Heart right ventricle (tissue), 16 donors: ENCODE data around the gene ADAM23. TPM values are rescaled to one million over a fixed set of nuclear protein-coding genes. Genes with fewer than 3 reads are reported as not detected.

Experiments used
- ATAC-seq, 8 donors: fragments of 200-7000 bp; cut with Tn5 transposase; one replicate each; pipeline ENCODE4 v1.9.1; 2020; ENCODE audit warnings: mild to moderate bottlenecking in 8 of 8, moderate library complexity in 8 of 8, moderate number of reproducible peaks in 1 of 8
- DNase-seq, 2 donors: peaks; one replicate each; pipeline ENCODE4 v3.0.0-alpha.2; 2020
- H3K27ac ChIP-seq, 10 donors: fragments of 200-600 bp; sonication (generic) in 2 of 10; one replicate each; pipeline versions ENCODE4 v1.5.0 to v1.8.0; 2020 to 2022; ENCODE audit warnings: mild to moderate bottlenecking in 3 of 10
- H3K27me3 ChIP-seq, 7 donors: fragments of 200-600 bp; one replicate each; pipeline ENCODE4 v1.8.0; 2021 to 2022; ENCODE audit warnings: mild to moderate bottlenecking in 2 of 7
- H3K36me3 ChIP-seq, 9 donors: fragments of 200-600 bp; sonication (generic) in 1 of 9; one replicate each; pipeline versions ENCODE4 v1.5.0 to v1.8.0; 2020 to 2022; ENCODE audit warnings: mild to moderate bottlenecking in 2 of 9
- H3K4me1 ChIP-seq, 9 donors: fragments of 200-600 bp; sonication (generic) in 1 of 9; one replicate each; pipeline versions ENCODE4 v1.5.0 to v1.8.0; 2020 to 2022; ENCODE audit warnings: mild to moderate bottlenecking in 4 of 9
- H3K4me3 ChIP-seq, 10 donors: fragments of 200-600 bp; sonication (generic) in 2 of 10; one replicate each; pipeline versions ENCODE4 v1.5.0 to v1.8.0; 2020 to 2022; ENCODE audit warnings: mild to moderate bottlenecking in 7 of 10, moderate library complexity in 2 of 10
- H3K9me3 ChIP-seq, 11 donors: fragments of 200-600 bp in 10 of 11; sonication (generic) in 2 of 11; one replicate each; pipeline versions ENCODE4 v1.5.0 to v1.8.0; 2013 to 2022; ENCODE audit warnings: mild to moderate bottlenecking in 2 of 11, control low read depth in 1 of 11, moderate library complexity in 1 of 11
- WGBS, 2 donors: extraction: QIAGEN DNeasy Blood & Tissue Kit; methylation state at CpG; one replicate each; pipeline ENCODE4 v1.1.7; 2013; ENCODE audit warnings: inconsistent platforms in 1 of 2; 5-methylcytosine and 5-hydroxymethylcytosine counted together
- intact Hi-C, 10 donors: fragments of 100-400 bp; cut with DNase I; formaldehyde crosslinking; loops; one replicate each; pipeline versions ENCODE4 v1.11.1 to v1.14.2; 2022
- polyA plus RNA-seq, 2 donors: library from polyadenylated mRNA; stranded (reverse); fragments of 200-250 nt; gene quantifications; one replicate each; pipeline ENCODE4 v1.2.3, GENCODE V29; 2013
- total RNA-seq, 10 donors: library from RNA; stranded (reverse); fragmentation: NEBNext Ultra II Directional in 3 of 10; extraction: Animal tissue kit (Norgen Biotek cat#: 25700) in 3 of 10; gene quantifications; one replicate each; pipeline versions ENCODE4 v1.2.1 to v1.2.4, GENCODE V29; 2021 to 2023
- TF ChIP-seq, protein P1 (sequence below), 9 donors: fragments of 200-600 bp; sonication (generic) in 2 of 9; IDR thresholded peaks; one replicate each; pipeline versions ENCODE4 v1.5.0 to v1.8.0; 2021 to 2022; ENCODE audit warnings: antibody characterized with exemption in 9 of 9, mild to moderate bottlenecking in 5 of 9, moderate library complexity in 1 of 9
- donor health status: Arrhythmogenic right ventricular cardiomyopathy.
- donor health status: ischemic (EF 13 %, LVEDD 7.1; RV severe dilation, severe dysfunction).
- donor health status: healthy with polysubstance abuse.
- donor health status: DM: no; HTN: yes; CAD: no.
- donor health status: DM: no; HTN: no; CAD: no.
- donor health status: ischemic (EF 25% LVEDD 6.9; RV normal size, moderate dysfunction).
- donor health status: ischemic (EF 25% LVEDD 5.7; RV mildly dilated, moderate dysfunction).
- donor health status: healthy.
- donor health status: DM: yes; HTN: yes; CAD: no.
- donor health status: Ischemic cardiomyopathy.
- donor health status: ischemic (EF 35%, LVEDD 5.7; RV mildly dilated, moderate dysfunction).
- donor health status: nonischemic (EF 11% LVEDD 7.7; RV severe dilation, severe dysfunction).
- donor health status: DM: yes; HTN: yes; CAD: no.
- donor health status: PGD.
- donor health status: ischemic (EF 29% LVEDD 5.4; RV normal size, mild dysfunction).
- donor health status: nonischemic (EF 23%, LVEDD 6.1; RV moderate dilation, normal function).

ADAM23 gene
- total and polyA plus RNA-seq, 12 donors = 11.9 to 101 (median 66.2) TPM

DNA sequence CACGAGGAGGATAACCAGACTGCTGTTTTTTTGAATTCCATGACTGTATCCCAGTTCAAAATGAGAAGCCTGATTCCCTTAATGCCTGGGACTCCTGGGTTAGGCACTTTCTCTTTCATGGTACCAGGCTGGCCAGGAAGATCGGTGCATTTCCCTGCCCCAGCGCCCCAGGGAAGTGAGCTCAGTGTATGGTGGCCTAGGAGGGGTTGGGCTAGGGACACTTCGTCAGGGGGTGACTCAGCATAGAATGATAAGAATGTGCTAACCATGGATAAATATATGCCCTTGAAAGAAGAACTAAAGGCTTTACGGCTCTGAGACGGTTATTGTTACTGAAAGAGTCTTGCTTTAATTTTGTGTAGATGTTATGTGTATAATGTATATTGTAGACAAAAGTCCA lies 171.5 kb downstream of the ADAM23 start:
- Histone ChIP-seq H3K9me3 (no peaks in the 10 kb centered on the region), H3K27me3 (no peaks in the 10 kb centered on the region), H3K27ac (peak overlapping the region in 4 of 10 donors; percentile 23 to 75 (median 62)), H3K4me3 (no peak overlapping the region), H3K4me1 (peaks cover 0 to 12% (median 0%) of the 10 kb centered on the region in 9 donors), H3K36me3 (peaks cover 0 to 10% (median 0%) of the 10 kb centered on the region in 9 donors)
- ATAC-seq = peak in 5 of 8 donors; percentile 42 to 67 (median 50)
- TF ChIP-seq, protein P1, sequence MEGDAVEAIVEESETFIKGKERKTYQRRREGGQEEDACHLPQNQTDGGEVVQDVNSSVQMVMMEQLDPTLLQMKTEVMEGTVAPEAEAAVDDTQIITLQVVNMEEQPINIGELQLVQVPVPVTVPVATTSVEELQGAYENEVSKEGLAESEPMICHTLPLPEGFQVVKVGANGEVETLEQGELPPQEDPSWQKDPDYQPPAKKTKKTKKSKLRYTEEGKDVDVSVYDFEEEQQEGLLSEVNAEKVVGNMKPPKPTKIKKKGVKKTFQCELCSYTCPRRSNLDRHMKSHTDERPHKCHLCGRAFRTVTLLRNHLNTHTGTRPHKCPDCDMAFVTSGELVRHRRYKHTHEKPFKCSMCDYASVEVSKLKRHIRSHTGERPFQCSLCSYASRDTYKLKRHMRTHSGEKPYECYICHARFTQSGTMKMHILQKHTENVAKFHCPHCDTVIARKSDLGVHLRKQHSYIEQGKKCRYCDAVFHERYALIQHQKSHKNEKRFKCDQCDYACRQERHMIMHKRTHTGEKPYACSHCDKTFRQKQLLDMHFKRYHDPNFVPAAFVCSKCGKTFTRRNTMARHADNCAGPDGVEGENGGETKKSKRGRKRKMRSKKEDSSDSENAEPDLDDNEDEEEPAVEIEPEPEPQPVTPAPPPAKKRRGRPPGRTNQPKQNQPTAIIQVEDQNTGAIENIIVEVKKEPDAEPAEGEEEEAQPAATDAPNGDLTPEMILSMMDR (IDR thresholded peaks at IDR 0.05) = no peak
- intact Hi-C loops = no loop called here
- DNase-seq = no peak
- WGBS, 2 donors = 69 to 78% methylated on average over 6 of the region's 6 CpGs

DNA sequence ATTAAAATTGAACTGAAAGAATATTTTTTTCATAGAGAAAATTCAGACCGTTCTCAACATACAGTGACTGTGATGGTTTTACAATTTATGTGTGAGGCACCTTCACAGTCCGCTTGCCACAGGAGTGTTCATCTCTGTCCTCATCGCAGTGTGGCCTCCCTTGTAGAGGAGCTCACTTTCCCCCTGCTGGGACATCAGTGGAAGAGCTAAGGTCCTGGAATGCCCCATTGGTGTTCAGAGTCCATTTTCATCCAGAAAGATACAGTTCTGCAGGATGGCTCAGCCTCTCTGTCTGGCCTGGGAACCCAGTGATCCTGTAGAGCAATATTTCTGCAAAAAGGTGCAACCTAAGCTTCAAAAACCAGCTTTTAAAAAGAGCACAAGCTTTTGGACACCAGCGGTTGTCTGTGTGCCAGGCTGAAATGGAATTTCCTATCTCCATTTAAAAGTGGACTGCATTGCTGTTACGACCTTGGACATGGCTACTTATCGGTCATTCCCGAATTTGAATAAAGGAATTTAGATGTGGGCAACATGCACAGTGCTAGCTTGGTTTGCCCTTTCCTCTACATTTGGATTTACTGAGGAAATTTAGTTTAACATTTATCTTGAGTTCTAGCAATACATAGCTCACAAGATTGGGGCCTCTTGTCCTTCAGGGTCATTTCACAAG lies 172.2 kb downstream of the ADAM23 start:
- TF ChIP-seq, protein P1 (IDR thresholded peaks at IDR 0.05) = no peak
- H3K36me3 ChIP-seq = peaks cover 0 to 10% (median 0%) of the 10 kb centered on the region in 9 donors
- H3K27me3 ChIP-seq = no peaks in the 10 kb centered on the region
- peak in 6 of 8 donors; percentile 54 to 66 (median 61) for ATAC-seq
- H3K4me1 ChIP-seq = peaks cover 0 to 12% (median 0%) of the 10 kb centered on the region in 9 donors
- DNase-seq = no peak
- intact Hi-C loops = no loop called here
- 68 to 72% methylated on average over 7 of the region's 7 CpGs for WGBS, 2 donors
- no peaks in the 10 kb centered on the region for H3K9me3 ChIP-seq
- no peak overlapping the region for H3K4me3 ChIP-seq
- peak overlapping the region in 6 of 10 donors; percentile 23 to 75 (median 52) for H3K27ac ChIP-seq

DNA sequence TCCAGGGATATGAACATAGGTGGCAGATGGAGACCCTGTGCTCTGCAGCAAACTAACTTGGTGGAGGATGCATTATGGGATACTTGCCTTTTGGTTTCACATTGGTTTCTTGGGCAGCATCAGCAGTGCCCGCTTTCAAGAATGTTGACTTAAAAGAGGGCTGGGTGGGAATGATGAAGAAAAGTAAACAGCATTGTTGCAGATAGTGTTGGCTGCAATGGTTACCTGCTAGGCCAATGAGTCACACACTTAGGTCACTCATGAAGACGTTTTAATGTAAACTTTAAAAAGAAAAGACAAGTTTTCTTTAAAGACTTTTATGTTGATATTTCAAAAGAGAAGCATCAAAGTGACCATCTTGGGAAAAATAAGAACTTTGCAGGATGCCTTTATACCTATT lies 172.8 kb downstream of the ADAM23 start:
- Histone ChIP-seq H3K36me3 (peaks cover 0 to 10% (median 0%) of the 10 kb centered on the region in 9 donors), H3K4me3 (no peak overlapping the region), H3K27me3 (no peaks in the 10 kb centered on the region), H3K27ac (peak overlapping the region in 5 of 10 donors; percentile 38 to 75 (median 60)), H3K9me3 (no peaks in the 10 kb centered on the region), H3K4me1 (peaks cover 0 to 12% (median 0%) of the 10 kb centered on the region in 9 donors)
- 77 to 89% methylated on average over 2 of the region's 2 CpGs for WGBS, 2 donors
- intact Hi-C loops = no loop called here
- no peak for DNase-seq
- no peak for ATAC-seq
- TF ChIP-seq, protein P1 (IDR thresholded peaks at IDR 0.05) = no peak

DNA sequence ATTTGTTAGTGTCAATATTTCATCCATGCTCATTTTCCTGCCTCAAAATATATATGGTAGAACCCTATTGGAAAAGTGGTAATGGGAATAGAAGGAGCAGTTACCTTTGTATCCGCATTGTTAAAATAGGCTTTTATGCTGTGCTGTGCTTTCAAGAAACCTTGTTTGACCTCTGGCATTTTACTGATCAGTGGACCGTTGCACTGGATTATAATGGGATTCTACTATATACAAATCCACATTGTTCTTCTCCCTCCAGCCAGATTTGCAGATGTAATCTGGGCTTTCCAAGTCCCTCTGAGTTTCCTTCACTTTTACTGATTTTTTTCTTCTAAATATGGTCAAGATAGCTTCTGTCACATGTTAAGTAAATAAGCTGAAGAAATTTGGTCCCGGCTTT lies 175.7 kb downstream of the ADAM23 start:
- ATAC-seq = no peak
- intact Hi-C loops = no loop called here
- H3K27ac ChIP-seq = no peak overlapping the region
- no peaks in the 10 kb centered on the region for H3K27me3 ChIP-seq
- TF ChIP-seq, protein P1 (IDR thresholded peaks at IDR 0.05) = no peak
- H3K4me3 ChIP-seq = no peak overlapping the region
- 69 to 75% methylated on average over 3 of the region's 3 CpGs for WGBS, 2 donors
- H3K36me3 ChIP-seq = no peaks in the 10 kb centered on the region
- H3K9me3 ChIP-seq = no peaks in the 10 kb centered on the region
- no peak for DNase-seq
- peaks cover 0 to 12% (median 0%) of the 10 kb centered on the region in 9 donors for H3K4me1 ChIP-seq
